ENCODE results near the gene TMBIM4.

Gene TMBIM4

GRCh38 chr12:66143868-66144267 is 25.9 kb downstream of the TMBIM4 start:
- peaks cover 6% of the 10 kb centered on the region for H3K4me1 ChIP-seq (ENCODE audit: insufficient read depth, poor library complexity, severe bottlenecking)
- no peak for ATAC-seq (ENCODE audit: low read depth)
- peaks cover 23% of the 10 kb centered on the region for H3K9me3 ChIP-seq (ENCODE audit: severe bottlenecking)
- no peak overlapping the region for H3K27ac ChIP-seq (ENCODE audit: poor library complexity, severe bottlenecking)
- no peak for DNase-seq (ENCODE audit: low spot score)
- TF ChIP-seq, protein P1, sequence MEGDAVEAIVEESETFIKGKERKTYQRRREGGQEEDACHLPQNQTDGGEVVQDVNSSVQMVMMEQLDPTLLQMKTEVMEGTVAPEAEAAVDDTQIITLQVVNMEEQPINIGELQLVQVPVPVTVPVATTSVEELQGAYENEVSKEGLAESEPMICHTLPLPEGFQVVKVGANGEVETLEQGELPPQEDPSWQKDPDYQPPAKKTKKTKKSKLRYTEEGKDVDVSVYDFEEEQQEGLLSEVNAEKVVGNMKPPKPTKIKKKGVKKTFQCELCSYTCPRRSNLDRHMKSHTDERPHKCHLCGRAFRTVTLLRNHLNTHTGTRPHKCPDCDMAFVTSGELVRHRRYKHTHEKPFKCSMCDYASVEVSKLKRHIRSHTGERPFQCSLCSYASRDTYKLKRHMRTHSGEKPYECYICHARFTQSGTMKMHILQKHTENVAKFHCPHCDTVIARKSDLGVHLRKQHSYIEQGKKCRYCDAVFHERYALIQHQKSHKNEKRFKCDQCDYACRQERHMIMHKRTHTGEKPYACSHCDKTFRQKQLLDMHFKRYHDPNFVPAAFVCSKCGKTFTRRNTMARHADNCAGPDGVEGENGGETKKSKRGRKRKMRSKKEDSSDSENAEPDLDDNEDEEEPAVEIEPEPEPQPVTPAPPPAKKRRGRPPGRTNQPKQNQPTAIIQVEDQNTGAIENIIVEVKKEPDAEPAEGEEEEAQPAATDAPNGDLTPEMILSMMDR (IDR thresholded peaks at IDR 0.05; ENCODE audit: poor library complexity, severe bottlenecking): no peak
- no peaks in the 10 kb centered on the region for H3K27me3 ChIP-seq (ENCODE audit: insufficient read depth, poor library complexity, severe bottlenecking)
- no peak overlapping the region for H3K4me3 ChIP-seq (ENCODE audit: severe bottlenecking)
- H3K36me3 ChIP-seq (ENCODE audit: low read depth): peaks cover 75% of the 10 kb centered on the region

GRCh38 chr12:66142826-66143225 is 27.0 kb downstream of the TMBIM4 start:
- no peaks in the 10 kb centered on the region for H3K27me3 ChIP-seq (ENCODE audit: insufficient read depth, poor library complexity, severe bottlenecking)
- peaks cover 13% of the 10 kb centered on the region for H3K4me1 ChIP-seq (ENCODE audit: insufficient read depth, poor library complexity, severe bottlenecking)
- ATAC-seq (ENCODE audit: low read depth): no peak
- H3K27ac ChIP-seq (ENCODE audit: poor library complexity, severe bottlenecking): no peak overlapping the region
- H3K36me3 ChIP-seq (ENCODE audit: low read depth): peaks cover 79% of the 10 kb centered on the region
- TF ChIP-seq, protein P1 (IDR thresholded peaks at IDR 0.05; ENCODE audit: poor library complexity, severe bottlenecking): no peak
- peaks cover 23% of the 10 kb centered on the region for H3K9me3 ChIP-seq (ENCODE audit: severe bottlenecking)
- H3K4me3 ChIP-seq (ENCODE audit: severe bottlenecking): no peak overlapping the region
- DNase-seq (ENCODE audit: low spot score): no peak

- Histone ChIP-seq H3K4me1 (ENCODE audit: insufficient read depth, poor library complexity, severe bottlenecking) (peaks cover 13% of the 10 kb centered on the region), H3K9me3 (ENCODE audit: severe bottlenecking) (peaks cover 23% of the 10 kb centered on the region), H3K36me3 (ENCODE audit: low read depth) (peaks cover 89% of the 10 kb centered on the region), H3K27me3 (ENCODE audit: insufficient read depth, poor library complexity, severe bottlenecking) (no peaks in the 10 kb centered on the region), H3K27ac (ENCODE audit: poor library complexity, severe bottlenecking) (no peak overlapping the region), H3K4me3 (ENCODE audit: severe bottlenecking) (no peak overlapping the region)
- ATAC-seq (ENCODE audit: low read depth) (no peak), DNase-seq (ENCODE audit: low spot score) (no peak)
- TF ChIP-seq, protein P1 (IDR thresholded peaks at IDR 0.05; ENCODE audit: poor library complexity, severe bottlenecking): no peak
These were observed 28.5 kb downstream of the TMBIM4 start for GRCh38 chr12:66141299-66141698.

DNA sequence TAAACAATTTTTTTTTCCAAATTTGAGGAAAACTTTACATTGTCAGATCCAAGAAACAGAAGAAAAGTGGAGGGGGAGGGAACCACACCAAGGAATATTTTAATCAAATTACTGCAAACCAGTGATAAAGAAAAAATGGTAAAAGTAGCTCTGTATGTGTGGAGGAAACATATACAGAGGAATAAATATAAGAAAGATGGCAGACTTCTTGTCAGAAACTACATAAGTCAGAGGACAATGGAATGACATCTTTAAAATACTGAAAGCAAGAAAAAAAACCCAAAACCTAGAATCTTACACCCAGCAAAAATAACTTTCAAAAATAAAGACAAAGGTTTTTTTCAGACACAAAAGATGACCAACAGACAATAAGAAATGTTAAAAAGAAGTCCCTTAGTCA is 29.1 kb downstream of the TMBIM4 start:
- Histone ChIP-seq H3K9me3 (ENCODE audit: severe bottlenecking) (peaks cover 23% of the 10 kb centered on the region), H3K27me3 (ENCODE audit: insufficient read depth, poor library complexity, severe bottlenecking) (no peaks in the 10 kb centered on the region), H3K36me3 (ENCODE audit: low read depth) (peaks cover 92% of the 10 kb centered on the region), H3K27ac (ENCODE audit: poor library complexity, severe bottlenecking) (no peak overlapping the region), H3K4me3 (ENCODE audit: severe bottlenecking) (no peak overlapping the region), H3K4me1 (ENCODE audit: insufficient read depth, poor library complexity, severe bottlenecking) (peaks cover 13% of the 10 kb centered on the region)
- no peak for ATAC-seq (ENCODE audit: low read depth)
- DNase-seq (ENCODE audit: low spot score): no peak
- TF ChIP-seq, protein P1 (IDR thresholded peaks at IDR 0.05; ENCODE audit: poor library complexity, severe bottlenecking): no peak

GRCh38 chr12:66139328-66139727 is 30.5 kb downstream of the TMBIM4 start:
- ATAC-seq (ENCODE audit: low read depth) (no peak), DNase-seq (ENCODE audit: low spot score) (no peak)
- Histone ChIP-seq H3K27me3 (ENCODE audit: insufficient read depth, poor library complexity, severe bottlenecking) (no peaks in the 10 kb centered on the region), H3K4me3 (ENCODE audit: severe bottlenecking) (no peak overlapping the region), H3K36me3 (ENCODE audit: low read depth) (peaks cover 80% of the 10 kb centered on the region), H3K9me3 (ENCODE audit: severe bottlenecking) (peaks cover 23% of the 10 kb centered on the region), H3K27ac (ENCODE audit: poor library complexity, severe bottlenecking) (no peak overlapping the region), H3K4me1 (ENCODE audit: insufficient read depth, poor library complexity, severe bottlenecking) (peaks cover 7% of the 10 kb centered on the region)
- TF ChIP-seq, protein P1 (IDR thresholded peaks at IDR 0.05; ENCODE audit: poor library complexity, severe bottlenecking): no peak
